HS-5 (cell line): ENCODE measurements around the gene SLC25A4.
"Not testable (repeated sequence)": the region's sequence is repeated elsewhere in the genome, so short reads cannot be mapped to it uniquely, and the experiment has no call there.

Experiments
- DNase-seq: peaks from one replicate; pipeline ENCODE4 v3.0.0-alpha.2; 2012; ENCODE audit warnings: low read depth

Gene SLC25A4

DNA sequence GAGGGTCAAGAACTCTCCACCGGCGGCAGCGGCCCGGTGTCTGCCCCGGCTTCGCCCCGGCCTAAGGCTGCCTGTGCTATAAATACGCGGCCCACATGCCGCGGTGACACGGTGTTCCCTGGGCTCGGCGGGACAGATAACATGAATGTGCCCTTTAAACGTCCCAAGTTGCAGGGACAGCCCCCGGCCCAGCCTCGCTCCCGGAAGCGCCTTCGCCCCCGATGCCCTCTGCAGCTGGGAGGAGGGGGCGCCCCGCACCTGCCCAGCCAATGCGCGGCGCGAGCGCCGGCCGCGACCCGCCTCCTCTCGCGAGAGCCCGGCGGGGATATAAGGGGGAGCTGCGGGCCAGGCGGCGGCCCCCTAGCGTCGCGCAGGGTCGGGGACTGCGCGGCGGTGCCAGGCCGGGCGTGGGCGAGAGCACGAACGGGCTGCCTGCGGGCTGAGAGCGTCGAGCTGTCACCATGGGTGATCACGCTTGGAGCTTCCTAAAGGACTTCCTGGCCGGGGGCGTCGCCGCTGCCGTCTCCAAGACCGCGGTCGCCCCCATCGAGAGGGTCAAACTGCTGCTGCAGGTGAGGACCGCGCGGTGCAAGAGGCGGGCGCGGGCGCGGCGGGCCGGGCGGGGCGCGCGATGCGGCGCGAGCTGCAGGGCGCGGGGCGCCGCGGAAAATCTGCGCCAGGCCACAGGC is at the start of gene SLC25A4:
Gene SLC25A4, plus strand, starts transcription at position 355 of the 689 bp plus-strand sequence. Its CDS starts 107 bp downstream, at position 462.
- no peak for DNase-seq

DNA sequence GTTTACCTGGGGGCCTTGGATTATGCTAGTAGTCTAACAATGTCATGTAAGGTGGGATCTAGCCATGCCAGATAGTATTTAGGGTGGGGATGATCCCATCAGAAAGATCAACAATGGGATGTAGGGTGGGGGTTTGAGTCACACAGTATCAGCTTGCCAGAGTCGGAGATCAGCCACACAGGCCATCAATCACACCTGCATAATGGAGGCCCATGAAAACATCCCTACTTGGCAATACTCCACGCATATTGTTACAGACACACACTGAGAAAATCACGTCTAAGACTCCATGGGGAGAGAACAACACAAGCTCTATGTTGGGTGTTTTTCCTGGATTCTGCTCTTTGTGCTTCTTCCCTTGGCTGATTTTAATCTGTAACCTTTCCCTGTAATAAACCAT is 49.5 kb upstream of the SLC25A4 start:
- DNase-seq, result no peak

DNA sequence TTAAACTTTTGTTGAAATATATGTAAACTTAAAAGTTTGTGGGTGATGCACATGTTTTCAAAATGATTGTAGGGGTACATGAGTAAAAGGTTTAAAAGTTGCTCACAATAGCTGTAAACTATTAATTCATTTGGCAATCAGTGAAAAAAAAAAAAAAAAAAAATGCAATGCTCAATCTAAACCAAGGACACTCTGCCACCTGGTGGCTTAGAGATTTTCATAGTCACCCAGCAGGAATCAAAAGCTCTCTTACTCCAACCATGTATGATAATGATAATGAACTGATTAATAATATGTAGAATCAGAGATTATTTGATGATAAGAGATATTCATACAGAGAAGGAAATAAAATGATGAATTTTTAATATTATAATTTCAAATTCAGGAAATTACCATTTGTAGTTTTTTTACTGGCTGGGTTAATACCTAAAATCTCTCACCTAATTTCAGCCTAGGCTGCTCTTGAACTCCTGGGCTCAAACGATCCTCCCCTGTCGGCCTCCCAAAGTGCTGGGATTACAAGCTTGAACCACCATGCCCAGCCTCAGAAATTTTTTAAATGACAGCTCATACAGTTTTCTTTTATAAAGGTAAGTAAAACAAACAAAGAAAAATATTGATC is 46.9 kb upstream of the SLC25A4 start:
- DNase-seq, result no peak

DNA sequence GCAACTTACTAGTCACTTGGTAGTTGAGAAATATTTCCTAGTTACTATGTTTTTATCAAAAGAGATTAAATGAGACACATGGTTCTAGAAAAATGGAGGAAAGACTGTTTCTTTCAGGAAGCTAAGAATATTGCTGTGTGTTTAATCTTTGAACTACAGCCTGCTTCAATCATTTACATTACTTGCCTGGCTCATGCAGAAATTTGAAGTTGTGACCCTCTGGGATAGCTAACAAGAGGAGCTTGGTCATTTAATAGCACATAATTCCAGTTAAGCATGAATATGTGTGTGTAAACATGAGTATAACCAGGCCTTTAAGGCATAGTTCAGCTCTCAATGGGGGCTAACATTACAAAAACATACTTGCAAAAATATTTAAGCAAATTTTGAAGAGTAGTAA is 44.6 kb upstream of the SLC25A4 start:
- no peak for DNase-seq

DNA sequence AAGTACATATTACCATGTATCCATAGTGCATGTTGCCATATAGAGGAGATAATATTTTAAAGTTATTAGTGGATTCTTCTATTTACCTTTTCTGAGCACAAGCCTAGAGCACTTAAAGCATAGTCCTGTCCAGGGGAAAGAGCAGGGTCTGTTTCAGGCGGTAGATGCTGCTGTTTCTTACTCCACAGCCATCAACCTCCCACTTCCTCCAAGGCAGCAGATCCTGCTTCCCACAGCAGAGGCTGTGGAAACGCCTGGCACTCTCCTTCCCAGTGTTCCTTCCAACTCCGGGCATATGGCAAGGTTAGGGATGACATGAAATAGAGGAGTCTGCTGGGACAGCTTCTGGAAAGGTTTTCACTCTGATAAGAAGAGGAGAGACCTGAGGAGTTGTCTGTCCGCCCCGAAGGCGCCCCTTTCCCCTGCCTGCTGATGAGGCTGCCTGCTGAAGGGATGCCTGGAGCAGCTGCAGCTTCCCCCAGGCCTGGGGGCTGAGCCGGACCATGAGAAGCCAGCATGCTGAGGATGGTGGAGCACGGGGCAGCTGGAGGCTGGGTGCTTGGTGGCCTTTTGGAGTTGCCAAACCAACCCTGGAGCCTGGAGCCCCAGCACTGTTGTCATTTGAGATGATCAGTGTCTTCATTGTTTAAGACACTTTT is 43.9 kb upstream of the SLC25A4 start:
- no peak for DNase-seq

DNA sequence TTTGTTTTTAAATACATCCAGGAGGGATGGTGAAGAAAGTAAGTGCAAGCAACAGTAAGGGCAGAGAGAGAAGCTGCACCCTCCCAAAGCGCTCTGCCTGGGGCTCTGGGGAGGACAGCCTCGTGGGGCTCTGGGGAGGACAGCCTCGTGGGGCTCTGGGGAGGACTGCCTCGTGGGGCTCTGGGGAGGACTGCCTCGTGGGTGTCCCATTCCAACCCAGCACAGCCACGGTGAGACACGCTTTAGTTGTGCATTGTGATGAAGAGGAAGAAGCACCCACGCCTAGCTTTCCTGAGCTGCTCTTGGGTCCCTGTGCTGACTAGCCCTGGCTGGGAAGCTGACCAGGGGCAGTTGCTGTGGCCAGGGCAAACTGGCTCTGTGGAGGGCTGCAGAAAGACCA is 43.1 kb upstream of the SLC25A4 start:
- no peak for DNase-seq

DNA sequence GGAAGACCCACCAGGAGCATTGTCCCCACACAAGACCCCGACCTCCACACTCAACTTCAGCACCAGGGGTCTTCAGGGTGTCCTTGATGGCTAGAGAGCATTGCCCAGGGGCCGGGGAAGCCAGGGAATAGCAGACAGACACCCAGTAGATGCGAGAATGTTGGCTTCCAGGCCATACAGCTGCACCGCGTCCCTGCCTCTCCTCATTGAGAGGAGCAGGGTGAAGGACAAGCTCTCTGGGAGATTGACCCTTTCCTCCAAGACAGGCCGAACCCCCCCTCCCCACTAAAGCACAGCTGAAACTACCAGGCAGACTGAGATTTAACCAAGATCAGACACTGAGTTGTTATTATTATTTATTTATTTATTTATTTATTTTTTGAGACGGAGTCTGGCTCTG is 42.6 kb upstream of the SLC25A4 start:
- no peak for DNase-seq

DNA sequence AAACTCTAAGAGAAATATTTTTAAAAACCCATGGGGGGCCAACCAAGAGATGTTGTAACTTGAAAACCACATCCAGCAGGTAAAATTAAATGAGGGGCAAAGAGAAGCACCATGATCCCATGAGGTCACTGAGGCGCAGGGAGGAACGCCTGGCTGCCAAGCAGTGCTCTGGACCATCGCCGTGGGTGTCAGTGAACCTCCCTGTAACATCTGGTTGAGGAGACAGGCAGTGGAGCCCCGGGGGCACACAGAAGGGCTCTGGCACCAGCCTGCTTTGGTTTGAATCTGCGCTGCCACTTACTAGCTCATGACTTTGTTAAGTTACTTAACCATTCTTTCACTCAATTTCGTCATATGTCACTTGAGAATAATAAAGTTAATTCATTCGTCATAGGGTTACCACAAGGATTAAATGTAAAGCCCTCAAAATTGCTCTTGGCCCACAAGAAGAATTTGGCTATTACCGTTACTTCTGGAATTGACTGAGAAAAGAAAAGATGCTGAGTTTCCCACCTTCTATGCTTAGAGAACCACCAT is 41.6 kb upstream of the SLC25A4 start:
- DNase-seq, result no peak

DNA sequence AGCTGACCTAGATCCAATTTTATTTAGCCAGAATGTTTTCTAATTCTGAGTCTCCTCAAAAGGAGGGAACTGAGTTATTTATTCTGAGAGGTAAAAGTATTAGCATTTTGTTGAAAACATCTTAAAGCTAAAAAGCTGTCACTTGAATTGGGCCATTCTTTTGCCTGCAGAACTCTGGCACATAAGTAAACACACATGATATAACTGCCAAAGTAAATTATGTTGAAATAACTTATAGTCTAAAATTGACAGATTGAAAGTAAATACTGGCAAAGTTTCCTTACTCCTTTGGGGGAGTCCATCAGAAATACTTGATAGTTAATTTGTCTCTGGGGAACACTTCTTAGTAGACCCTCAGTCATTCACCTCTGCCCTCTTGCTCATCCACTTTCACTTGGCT is 38.3 kb upstream of the SLC25A4 start:
- no peak for DNase-seq

DNA sequence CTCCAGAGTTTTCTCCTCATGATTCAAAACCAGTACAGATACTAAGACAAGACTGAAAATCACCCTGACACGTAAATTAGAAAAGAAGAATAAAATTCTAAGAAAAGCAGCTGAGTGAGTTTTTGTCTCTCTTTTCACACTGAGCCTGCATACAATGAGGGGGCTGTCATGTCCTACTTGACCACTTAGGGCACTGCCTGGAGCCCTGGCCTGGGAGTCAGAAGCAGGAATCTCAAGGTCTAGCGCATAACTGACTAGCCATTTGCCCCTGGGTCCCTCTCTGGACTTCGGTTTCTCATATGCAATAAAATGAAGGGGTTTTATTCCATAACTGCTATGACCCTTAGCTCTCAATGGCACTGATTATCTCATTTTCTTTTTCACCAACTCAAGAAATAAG is 36.7 kb upstream of the SLC25A4 start:
- no peak for DNase-seq

DNA sequence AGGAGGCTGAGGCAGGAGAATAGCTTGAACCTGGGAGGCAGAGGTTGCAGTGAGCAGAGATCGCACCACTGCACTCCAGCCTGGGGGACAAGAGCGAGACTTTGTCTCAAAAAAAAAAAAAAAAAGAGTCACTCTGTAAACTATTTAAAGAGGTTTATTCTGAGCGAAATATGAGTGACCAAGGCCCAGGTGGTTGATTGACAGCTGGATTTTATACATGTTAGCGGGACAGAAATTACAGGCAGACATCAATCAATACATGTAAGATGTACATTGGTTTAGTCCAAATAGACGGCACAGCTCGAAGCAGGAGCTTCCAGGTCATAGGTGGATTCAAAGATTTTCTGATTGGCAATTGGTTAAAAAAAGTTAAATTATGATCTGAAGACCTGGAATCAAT is 35.5 kb upstream of the SLC25A4 start:
- not testable (repeated sequence) for DNase-seq

DNA sequence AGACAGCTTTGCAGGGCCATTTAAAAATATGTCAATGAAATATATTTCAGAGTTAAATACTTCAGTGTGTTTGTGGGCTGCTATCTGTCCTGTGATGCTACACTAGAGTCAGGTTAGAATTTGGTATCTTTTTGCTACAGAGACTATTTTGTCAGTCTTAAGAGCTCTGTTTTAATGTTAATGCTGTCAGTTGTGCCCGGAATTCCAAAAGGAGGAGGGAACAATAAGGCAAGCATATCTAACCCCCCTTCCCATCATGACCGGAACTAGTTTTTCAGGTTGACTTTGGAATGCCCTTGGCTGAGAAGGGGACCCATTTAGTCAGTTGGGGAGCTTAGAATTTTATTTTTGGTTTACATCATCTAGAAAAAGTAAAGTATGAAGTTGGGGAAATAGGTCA is 34.9 kb upstream of the SLC25A4 start:
- DNase-seq, result no peak

DNA sequence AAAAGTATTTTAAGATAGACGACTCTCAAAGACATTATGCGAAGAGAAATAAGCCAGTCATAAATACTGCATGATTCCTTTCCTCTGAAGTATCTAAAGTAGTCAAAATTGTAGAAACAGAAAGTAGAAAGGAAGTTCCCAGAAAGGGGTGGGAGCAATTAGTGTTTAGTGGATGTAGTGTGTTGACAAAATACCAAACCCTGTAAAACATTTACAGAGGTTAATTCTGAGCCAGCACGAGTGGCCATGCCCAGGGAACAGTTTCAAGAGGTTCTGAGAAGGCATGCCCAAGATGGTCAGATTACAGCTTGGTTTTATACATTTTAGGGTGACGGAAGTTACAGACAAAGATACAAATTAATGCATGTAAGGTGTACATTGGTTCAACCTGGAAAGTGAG is 34.4 kb upstream of the SLC25A4 start:
- no peak for DNase-seq

DNA sequence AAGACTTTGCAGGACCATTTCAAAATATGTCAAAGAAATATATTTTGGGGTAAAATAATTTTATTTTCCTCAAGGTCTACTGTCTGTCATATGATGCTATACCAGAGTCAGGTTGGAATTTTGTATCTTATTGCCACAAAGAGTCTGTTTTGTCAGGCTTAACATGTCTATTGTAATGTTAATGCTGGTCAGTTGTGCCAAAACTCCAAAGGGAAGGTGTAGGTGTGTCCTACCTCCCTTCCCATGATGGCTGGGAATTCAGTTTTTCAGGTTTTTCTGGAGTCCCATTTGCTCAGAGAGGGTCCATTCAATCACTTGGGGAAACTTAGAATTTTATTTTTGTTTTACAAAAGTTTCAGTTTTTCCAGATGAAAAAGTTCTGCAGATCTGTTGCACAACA is 33.3 kb upstream of the SLC25A4 start:
- DNase-seq, result no peak

DNA sequence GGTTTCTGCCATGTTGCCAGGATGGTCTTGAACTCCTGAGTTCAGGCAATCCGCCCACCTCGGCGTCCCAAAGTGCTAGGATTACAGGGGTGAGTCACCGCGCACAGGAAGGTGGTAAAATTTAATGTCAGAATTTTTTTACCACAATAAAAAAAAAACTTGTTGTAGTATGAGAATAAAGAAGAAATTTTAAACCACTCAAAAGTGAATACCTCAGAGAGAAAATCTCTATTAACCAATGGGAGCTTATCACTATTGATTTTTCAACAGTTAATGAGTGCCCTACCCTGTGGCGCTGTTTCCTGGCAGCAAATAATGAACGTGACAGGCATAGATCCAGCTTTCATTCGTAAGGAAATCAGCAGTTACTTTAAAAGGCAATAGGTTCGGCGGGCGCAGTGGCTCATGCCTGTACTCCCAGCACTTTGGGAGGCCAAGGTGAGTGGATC is 32.7 kb upstream of the SLC25A4 start:
- DNase-seq, result no peak

DNA sequence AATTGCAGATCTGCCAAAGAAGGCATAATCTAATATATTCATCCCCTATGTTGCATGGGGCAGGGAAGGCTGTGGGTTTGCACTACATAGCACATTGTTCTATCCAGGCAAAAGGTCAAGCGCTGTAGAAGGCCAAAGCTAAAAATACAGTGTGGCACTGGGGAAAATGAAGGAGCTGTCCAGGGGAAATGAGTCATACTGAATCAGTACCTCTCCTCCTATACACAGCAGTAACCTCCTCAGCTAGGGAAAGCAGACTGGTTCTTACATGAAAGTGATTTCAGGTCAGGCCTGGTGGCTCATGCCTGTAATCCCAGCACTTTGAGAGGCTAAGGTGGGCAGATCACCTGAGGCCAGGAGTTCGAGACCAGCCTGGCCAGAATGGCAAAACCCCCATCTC is 31.0 kb upstream of the SLC25A4 start:
- peak; percentile 79 for DNase-seq

DNA sequence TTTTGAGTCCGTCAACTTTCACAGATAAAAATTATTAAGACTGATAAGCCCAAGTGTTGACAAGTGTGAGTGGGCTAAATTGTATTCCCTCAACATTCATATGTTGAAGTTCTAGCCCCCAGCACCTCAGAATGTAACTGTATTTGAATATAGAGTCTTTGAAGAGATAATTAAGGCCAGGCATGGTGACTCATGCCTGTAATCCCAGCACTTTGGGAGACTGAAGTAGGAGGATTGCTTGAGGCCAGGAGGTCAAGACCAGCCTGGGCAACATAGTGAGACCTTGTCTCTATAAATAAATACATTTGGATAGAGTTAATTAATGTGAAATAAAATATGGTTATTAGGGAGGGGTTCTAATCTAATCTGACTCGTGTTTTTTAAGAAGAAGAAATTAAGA is 29.7 kb upstream of the SLC25A4 start:
- DNase-seq, result no peak

DNA sequence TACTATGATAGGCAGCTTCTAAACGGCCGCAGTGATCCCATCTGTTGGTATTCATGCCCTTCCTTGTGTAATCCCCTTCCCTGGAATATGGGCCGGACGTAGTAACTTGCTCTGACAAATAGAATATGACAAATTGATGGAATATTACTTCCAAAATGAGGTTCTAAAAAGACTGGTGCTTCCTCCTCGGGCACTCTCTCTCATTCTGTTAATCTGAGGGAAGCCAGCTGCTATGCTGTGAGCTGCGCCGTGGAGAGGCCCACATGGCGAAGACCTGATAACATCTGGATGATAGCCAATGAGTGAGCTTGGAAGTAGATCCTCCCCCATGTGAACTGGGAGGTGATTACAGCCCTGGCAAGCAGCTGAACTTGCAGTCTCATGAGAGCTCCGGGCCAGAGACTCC is 27.2 kb upstream of the SLC25A4 start:
- no peak for DNase-seq

DNA sequence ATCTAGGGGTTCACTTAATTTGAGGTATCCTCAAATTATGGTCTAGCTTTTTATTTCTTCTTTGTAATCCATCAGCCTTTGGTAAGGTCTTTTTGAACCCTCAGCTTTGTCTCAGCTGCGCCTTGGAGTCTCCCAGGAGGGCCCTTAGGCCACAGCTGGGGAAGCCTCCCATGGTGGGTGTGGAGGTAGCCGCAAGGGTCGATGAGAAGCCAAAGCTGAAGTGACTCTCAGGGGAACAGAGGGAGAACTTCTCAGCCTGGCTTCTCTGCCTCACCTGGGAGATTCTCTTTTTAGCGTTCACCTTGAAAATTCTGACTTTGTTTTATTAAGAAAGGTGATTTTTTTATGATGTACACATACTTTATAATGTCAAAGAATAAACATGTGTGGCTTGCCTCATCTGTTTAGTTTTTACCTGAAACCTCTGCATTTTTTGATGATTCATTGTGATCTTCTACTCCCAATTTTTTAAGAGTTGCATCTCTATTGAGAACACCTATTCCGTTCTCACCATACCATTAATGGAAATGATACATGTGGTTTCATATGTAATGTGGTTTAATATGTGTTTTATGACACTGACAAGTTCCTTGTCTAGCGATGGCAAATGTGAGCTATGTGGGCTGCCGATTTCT is 25.6 kb upstream of the SLC25A4 start:
- DNase-seq, result no peak

DNA sequence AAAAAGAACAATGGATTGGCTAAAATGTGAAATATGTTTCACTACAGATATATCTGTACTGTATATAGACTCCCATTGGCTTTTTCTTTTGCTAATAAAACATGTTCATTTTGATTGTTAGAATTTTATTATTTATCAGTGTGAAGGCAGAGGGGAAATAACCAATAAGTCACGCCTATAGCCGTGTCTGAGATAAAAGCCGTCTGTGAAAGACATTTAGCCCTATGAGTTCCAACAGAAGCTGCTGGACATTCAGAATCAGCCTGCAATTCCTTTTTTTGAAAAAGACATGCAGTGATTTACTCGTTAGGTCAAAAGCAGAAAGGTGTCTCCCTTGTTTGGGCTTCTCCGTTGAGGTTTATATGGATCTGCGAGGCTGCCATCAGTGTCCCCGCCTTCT is 24.2 kb upstream of the SLC25A4 start:
- DNase-seq, result no peak

DNA sequence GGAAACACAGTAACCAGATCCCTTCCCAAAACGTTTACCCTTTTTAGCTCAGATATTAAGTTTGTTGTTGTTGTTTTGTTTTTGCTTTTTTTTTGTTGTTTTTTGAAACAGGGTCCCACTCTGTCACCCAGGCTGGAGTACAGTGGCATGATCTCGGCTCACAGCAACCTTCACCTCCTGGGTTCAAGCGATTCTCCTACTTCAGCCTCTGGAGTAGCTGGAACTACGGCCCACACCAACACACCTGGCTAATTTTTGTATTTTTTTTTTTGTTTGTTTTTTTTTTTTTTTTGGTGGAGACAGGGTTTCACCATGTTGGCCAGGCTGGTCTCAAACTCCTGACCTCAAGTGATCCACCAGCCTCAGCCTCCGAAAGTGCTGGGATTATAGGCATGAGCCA is 23.6 kb upstream of the SLC25A4 start:
- DNase-seq, result not testable (repeated sequence)

DNA sequence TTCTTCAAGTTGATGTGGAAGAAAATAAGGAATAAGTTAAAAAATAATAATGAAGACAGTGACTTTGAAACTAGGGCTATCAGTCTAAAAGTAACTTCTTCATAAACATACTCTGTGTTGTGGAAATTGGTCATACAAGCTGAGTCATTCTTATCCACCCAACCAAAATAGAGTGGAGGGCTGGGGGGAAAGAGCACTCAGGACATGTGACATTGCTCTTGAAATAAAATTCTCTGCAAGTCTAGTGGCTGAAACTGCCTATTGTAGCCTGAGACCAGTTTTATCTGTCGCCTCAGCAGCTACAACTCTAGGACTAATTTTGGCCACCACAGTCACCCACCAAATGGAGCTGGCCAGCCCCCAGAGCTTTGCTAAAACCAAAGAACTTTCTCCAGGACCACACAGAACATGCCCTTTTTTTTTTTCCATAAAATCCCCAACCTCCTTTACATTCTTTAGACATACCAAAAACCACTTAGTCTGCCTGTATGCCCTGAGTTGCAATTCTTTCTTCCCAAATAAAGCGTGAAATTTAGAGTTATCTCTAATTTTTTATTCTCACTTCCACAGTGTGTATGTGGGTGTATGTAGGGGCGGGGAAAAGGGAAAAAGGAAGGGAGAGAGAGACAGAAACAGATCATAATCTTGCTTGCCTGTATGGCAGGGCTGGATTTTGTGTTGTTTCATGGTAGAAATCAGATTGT is 23.0 kb upstream of the SLC25A4 start:
- DNase-seq, result no peak
